DOHH2 (cell line): ENCODE data around the gene IL34.
"Not testable (repeated sequence)": the region's sequence is repeated elsewhere in the genome, so short reads cannot be mapped to it uniquely, and the experiment has no call there.

ENCODE experiments used
- H3F3A ChIP-seq: fragments of 200-600 bp; sonication (generic), shearing (Covaris generic); 2 replicates; pipeline ENCODE4 v1.6.0; 2016; ENCODE audit warnings: antibody characterized with exemption, mild to moderate bottlenecking; ENCODE audit not compliant: control insufficient read depth, insufficient read depth
- H3K27ac ChIP-seq: fragments of 200-600 bp; sonication (generic); 2 replicates; pipeline ENCODE4 v1.5.1; 2014; ENCODE audit warnings: low read depth, mild to moderate bottlenecking, low read length, moderate library complexity
- H3K27me3 ChIP-seq: fragments of 200-600 bp; sonication (generic); 2 replicates; pipeline ENCODE4 v1.6.1; 2014; ENCODE audit warnings: mild to moderate bottlenecking, low read length, mixed read lengths; ENCODE audit not compliant: control insufficient read depth
- H3K36me3 ChIP-seq: fragments of 200-600 bp; sonication (generic); 2 replicates; pipeline ENCODE4 v1.6.1; 2014; ENCODE audit warnings: mild to moderate bottlenecking, low read length, moderate library complexity, mixed read lengths; ENCODE audit not compliant: control insufficient read depth
- H3K4me1 ChIP-seq: fragments of 200-600 bp; sonication (generic); 2 replicates; pipeline ENCODE4 v1.6.1; 2014; ENCODE audit warnings: mild to moderate bottlenecking, low read length, mixed read lengths; ENCODE audit not compliant: control insufficient read depth
- H3K4me2 ChIP-seq: fragments of 200-600 bp; sonication (generic); 2 replicates; pipeline ENCODE4 v1.6.0; 2014; ENCODE audit warnings: mild to moderate bottlenecking, low read length, moderate library complexity
- H3K4me3 ChIP-seq: fragments of 200-600 bp; sonication (generic); 2 replicates; pipeline ENCODE4 v1.5.1; 2014; ENCODE audit warnings: mild to moderate bottlenecking, low read length, mixed read lengths
- H3K79me2 ChIP-seq: fragments of 200-600 bp; sonication (generic); 2 replicates; pipeline ENCODE4 v1.6.1; 2014; ENCODE audit warnings: mild to moderate bottlenecking, low read length, mixed read lengths; ENCODE audit not compliant: control insufficient read depth
- H3K9me2 ChIP-seq: fragments of 200-600 bp; sonication (generic); replicated peaks from 2 replicates; pipeline ENCODE4 v1.6.1; 2014; ENCODE audit warnings: mild to moderate bottlenecking, low read length, mixed read lengths; ENCODE audit not compliant: control insufficient read depth
- H3K9me3 ChIP-seq: fragments of 200-600 bp; sonication (generic); 2 replicates; pipeline ENCODE4 v1.6.1; 2014; ENCODE audit warnings: antibody characterized with exemption, low read length, mixed read lengths; ENCODE audit not compliant: control insufficient read depth, insufficient read depth
- H4K20me1 ChIP-seq: fragments of 200-600 bp; sonication (generic); 2 replicates; pipeline ENCODE4 v1.6.0; 2014; ENCODE audit warnings: low read depth, mild to moderate bottlenecking, antibody characterized with exemption, low read length, moderate library complexity; ENCODE audit not compliant: control insufficient read depth, insufficient read depth
- EZH2phosphoT487 ChIP-seq: fragments of 200-600 bp; sonication (generic); IDR thresholded peaks from 2 replicates; pipeline ENCODE4 v1.6.1; 2017; ENCODE audit warnings: borderline replicate concordance, mild to moderate bottlenecking, antibody characterized with exemption, low read length, moderate library complexity, mixed read lengths
- TF ChIP-seq, protein P1 (sequence below): fragments of 200-600 bp; sonication (generic); IDR thresholded peaks from one replicate; pipeline ENCODE4 v1.5.1; 2014; ENCODE audit warnings: antibody characterized with exemption, mild to moderate bottlenecking, low read depth, low read length; ENCODE audit not compliant: poor library complexity, severe bottlenecking

IL34 gene

DNA sequence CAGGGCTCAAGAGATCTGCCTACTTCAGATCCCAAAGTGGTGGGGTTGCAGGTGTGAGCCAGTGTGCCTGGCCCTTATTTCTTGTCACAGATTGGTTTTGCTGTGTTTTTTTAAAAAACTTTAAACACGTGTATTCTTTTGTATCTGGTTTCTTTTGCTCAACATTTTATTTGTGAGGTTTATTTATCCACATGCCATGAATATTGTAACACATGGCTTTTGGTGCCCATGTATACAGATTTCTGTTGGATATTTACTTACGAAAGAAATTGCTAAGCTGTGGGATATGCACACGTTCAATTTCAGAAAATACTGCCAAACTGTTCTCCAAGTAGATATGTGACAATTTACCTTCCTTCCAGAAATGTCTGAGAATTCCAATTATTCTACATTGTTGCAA, 18.7 kb upstream of the IL34 start:
- H3K27me3 ChIP-seq = peaks cover 8% of the 10 kb centered on the region
- H3F3A ChIP-seq = no peaks in the 10 kb centered on the region
- H4K20me1 ChIP-seq = no peaks in the 10 kb centered on the region
- no peaks in the 10 kb centered on the region for H3K79me2 ChIP-seq
- H3K9me3 ChIP-seq = peaks cover 10% of the 10 kb centered on the region
- no peak overlapping the region for H3K27ac ChIP-seq
- H3K36me3 ChIP-seq = no peaks in the 10 kb centered on the region
- TF ChIP-seq, protein P1, sequence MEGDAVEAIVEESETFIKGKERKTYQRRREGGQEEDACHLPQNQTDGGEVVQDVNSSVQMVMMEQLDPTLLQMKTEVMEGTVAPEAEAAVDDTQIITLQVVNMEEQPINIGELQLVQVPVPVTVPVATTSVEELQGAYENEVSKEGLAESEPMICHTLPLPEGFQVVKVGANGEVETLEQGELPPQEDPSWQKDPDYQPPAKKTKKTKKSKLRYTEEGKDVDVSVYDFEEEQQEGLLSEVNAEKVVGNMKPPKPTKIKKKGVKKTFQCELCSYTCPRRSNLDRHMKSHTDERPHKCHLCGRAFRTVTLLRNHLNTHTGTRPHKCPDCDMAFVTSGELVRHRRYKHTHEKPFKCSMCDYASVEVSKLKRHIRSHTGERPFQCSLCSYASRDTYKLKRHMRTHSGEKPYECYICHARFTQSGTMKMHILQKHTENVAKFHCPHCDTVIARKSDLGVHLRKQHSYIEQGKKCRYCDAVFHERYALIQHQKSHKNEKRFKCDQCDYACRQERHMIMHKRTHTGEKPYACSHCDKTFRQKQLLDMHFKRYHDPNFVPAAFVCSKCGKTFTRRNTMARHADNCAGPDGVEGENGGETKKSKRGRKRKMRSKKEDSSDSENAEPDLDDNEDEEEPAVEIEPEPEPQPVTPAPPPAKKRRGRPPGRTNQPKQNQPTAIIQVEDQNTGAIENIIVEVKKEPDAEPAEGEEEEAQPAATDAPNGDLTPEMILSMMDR = no peak
- TF ChIP-seq EZH2phosphoT487 = no peak
- H3K9me2 ChIP-seq = no peaks in the 10 kb centered on the region
- H3K4me1 ChIP-seq = no peaks in the 10 kb centered on the region
- no peak overlapping the region for H3K4me2 ChIP-seq
- H3K4me3 ChIP-seq = no peak overlapping the region

DNA sequence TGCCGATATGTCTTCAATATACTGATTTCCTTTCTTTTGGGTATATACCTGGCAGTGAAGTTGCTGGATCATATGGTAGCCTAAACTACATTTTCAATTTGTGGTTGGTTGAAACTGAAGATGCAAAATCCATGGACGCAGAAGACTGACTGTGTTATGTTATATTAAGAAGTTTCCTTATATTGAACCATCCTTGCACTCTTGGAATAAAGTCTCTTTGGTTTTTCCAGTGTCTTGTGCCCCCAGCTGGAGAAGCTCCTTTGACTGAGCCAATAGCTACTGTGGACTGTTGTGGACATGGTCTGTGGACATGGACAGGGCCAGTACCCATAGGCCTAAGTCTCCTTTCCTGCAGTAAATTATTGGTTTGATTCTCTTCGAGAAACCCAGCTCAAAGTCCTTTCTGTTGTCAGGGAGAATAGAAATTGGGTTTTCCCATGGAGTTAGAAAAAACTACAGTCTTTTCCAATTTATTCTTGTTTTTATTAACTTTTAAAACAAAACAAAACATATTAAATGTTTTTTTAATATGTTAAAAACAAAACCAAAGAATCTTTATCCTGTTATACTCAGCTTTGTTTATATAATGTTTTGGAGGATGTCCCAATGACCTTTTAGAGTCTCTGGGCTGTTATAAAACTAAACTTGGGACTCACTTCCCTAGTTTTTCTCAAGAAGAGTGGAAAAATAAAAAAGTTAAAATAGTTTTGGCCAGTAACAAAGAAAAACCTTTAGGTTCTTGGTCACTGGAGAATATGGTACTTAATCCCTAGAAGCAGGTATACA, 15.2 kb upstream of the IL34 start:
- Histone ChIP-seq H4K20me1 (no peaks in the 10 kb centered on the region), H3K36me3 (no peaks in the 10 kb centered on the region), H3F3A (no peaks in the 10 kb centered on the region), H3K9me3 (peaks cover 10% of the 10 kb centered on the region), H3K79me2 (no peaks in the 10 kb centered on the region), H3K4me2 (no peak overlapping the region), H3K9me2 (no peaks in the 10 kb centered on the region), H3K27me3 (peaks cover 8% of the 10 kb centered on the region), H3K4me3 (no peak overlapping the region), H3K27ac (no peak overlapping the region), H3K4me1 (no peaks in the 10 kb centered on the region)
- TF ChIP-seq, protein P1 = no peak
- no peak for TF ChIP-seq EZH2phosphoT487

DNA sequence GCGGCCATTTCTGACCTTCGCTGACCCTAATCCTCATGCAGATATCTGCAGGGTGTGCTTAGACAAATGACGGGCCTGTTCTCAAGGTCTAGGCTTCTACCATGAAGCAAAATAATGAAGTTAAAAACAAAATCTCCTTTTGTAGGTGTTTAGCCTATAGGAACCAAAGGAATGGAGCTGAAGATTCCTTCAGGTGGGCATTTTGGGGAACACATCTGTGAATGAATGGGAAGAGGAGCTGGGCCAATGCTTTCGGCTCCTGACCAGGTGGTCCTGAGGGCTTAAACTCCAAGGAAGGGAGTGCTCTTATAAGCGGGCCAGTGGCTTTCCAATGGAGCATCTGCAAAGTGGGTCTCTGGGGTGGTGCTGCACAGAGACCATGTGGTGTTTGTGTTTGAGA, 14.1 kb upstream of the IL34 start:
- H3K79me2 ChIP-seq = no peaks in the 10 kb centered on the region
- H3K4me1 ChIP-seq = no peaks in the 10 kb centered on the region
- no peaks in the 10 kb centered on the region for H3K36me3 ChIP-seq
- peaks cover 10% of the 10 kb centered on the region for H3K9me3 ChIP-seq
- no peak overlapping the region for H3K27ac ChIP-seq
- H3K4me3 ChIP-seq = no peak overlapping the region
- H3K27me3 ChIP-seq = peaks cover 8% of the 10 kb centered on the region
- H3F3A ChIP-seq = no peaks in the 10 kb centered on the region
- H3K4me2 ChIP-seq = no peak overlapping the region
- no peaks in the 10 kb centered on the region for H3K9me2 ChIP-seq
- H4K20me1 ChIP-seq = no peaks in the 10 kb centered on the region
- TF ChIP-seq, protein P1 = no peak
- TF ChIP-seq EZH2phosphoT487 = no peak

DNA sequence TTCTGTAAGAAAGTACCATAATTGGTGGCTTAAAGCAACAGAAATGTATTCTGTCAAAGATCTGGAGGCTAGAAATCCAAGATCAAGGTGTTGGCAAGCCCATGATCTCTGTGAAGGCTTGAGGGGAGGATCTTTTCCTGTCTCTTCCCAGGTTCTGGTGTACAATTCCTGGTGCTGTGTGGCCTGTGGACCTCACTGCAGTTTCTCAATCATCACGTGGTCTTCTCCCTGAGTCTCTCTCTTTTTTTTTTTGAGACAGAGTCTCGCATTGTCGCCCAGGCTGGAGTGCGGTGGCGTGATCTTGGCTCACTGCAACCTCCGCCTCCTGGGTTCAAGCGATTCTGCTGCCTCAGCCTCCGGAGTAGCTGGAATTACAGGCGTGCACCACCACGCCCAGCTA, 12.7 kb upstream of the IL34 start:
- H3K9me3 ChIP-seq = peaks cover 10% of the 10 kb centered on the region
- H3K79me2 ChIP-seq, H3F3A ChIP-seq, H3K36me3 ChIP-seq, H3K27ac ChIP-seq, H3K9me2 ChIP-seq, H4K20me1 ChIP-seq, H3K4me3 ChIP-seq, H3K4me2 ChIP-seq, H3K27me3 ChIP-seq, H3K4me1 ChIP-seq: not testable (repeated sequence)
